HEK293T (cell line): ENCODE measurements around the gene RNF40.
"Not testable (repeated sequence)": the region's sequence is repeated elsewhere in the genome, so short reads cannot be mapped to it uniquely, and the experiment has no call there.

Source experiments
- ARNT ChIP-seq: fragments of 450-650 bp; IDR thresholded peaks from 2 replicates; pipeline ENCODE4 v1.6.1; 2017; ENCODE audit warnings: mild to moderate bottlenecking
- BHLHE40 ChIP-seq: fragments of 450-650 bp; IDR thresholded peaks from 2 replicates; pipeline ENCODE4 v1.6.1; 2016; ENCODE audit warnings: mild to moderate bottlenecking, moderate library complexity, borderline replicate concordance
- CTBP1 ChIP-seq: fragments of 450-650 bp; IDR thresholded peaks from 2 replicates; pipeline ENCODE4 v1.6.1; 2016; ENCODE audit warnings: borderline replicate concordance
- ELF4 ChIP-seq: fragments of 450-650 bp; IDR thresholded peaks from 2 replicates; pipeline ENCODE4 v1.6.1; 2017; ENCODE audit warnings: antibody characterized with exemption
- FOXA1 ChIP-seq: fragments of 450-650 bp; IDR thresholded peaks from 2 replicates; pipeline ENCODE4 v1.6.1; 2016; ENCODE audit warnings: mild to moderate bottlenecking
- FOXK2 ChIP-seq: fragments of 450-650 bp; IDR thresholded peaks from 2 replicates; pipeline ENCODE4 v1.6.1; 2016; ENCODE audit warnings: mild to moderate bottlenecking
- FOXM1 ChIP-seq: fragments of 450-650 bp; IDR thresholded peaks from 2 replicates; pipeline ENCODE4 v1.6.1; 2017; ENCODE audit warnings: mild to moderate bottlenecking, borderline replicate concordance
- LEF1 ChIP-seq: fragments of 450-650 bp; IDR thresholded peaks from 2 replicates; pipeline ENCODE4 v1.6.1; 2017; ENCODE audit warnings: mild to moderate bottlenecking, borderline replicate concordance
- NFRKB ChIP-seq: fragments of 450-650 bp; IDR thresholded peaks from 2 replicates; pipeline ENCODE4 v1.6.1; 2016; ENCODE audit warnings: mild to moderate bottlenecking, moderate library complexity
- SP1 ChIP-seq: fragments of 450-650 bp; IDR thresholded peaks from 2 replicates; pipeline ENCODE4 v1.6.1; 2017
- SUZ12 ChIP-seq: fragments of 450-650 bp; IDR thresholded peaks from 2 replicates; pipeline ENCODE4 v1.6.1; 2016; ENCODE audit warnings: mild to moderate bottlenecking
- TARDBP ChIP-seq: fragments of 450-650 bp; IDR thresholded peaks from 2 replicates; pipeline ENCODE4 v1.6.1; 2016
- ZNF384 ChIP-seq: fragments of 450-650 bp; IDR thresholded peaks from 2 replicates; pipeline ENCODE4 v1.6.1; 2016
- TF ChIP-seq, protein P1 (sequence below): fragments of 450-650 bp; IDR thresholded peaks from 2 replicates; pipeline ENCODE4 v1.6.1; 2016

DNA sequence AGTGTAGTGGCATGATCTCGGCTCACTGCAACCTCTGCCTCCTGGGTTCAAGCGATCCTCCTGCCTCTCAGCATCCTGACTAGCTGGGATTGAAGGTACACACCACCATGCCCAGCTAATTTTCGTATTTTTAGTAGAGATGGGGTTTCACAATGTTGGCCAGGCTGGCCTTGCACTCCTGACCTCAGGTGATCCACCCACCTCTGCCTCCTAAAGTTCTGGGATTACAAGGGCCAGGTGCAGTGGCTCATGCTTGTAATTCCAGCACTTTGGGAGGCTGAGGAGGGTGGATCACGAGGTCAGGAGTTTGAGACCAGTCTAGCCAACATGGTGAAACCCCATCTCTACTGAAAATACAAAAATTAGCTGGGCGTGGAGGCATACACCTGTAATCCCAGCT, 47.6 kb downstream of the RNF40 start:
- not testable (repeated sequence) for TF ChIP-seq ARNT, FOXA1, ZNF384, FOXM1, SUZ12, FOXK2, BHLHE40, CTBP1, LEF1, ELF4, NFRKB, TARDBP, SP1
- TF ChIP-seq, protein P1, sequence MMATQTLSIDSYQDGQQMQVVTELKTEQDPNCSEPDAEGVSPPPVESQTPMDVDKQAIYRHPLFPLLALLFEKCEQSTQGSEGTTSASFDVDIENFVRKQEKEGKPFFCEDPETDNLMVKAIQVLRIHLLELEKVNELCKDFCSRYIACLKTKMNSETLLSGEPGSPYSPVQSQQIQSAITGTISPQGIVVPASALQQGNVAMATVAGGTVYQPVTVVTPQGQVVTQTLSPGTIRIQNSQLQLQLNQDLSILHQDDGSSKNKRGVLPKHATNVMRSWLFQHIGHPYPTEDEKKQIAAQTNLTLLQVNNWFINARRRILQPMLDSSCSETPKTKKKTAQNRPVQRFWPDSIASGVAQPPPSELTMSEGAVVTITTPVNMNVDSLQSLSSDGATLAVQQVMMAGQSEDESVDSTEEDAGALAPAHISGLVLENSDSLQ = not testable (repeated sequence)
